GM15510 (cell line): ENCODE measurements around the gene EHMT2.

ENCODE experiments used
- POLR2A ChIP-seq: IDR thresholded peaks from 3 replicates; pipeline ENCODE4 v1.6.1; 2011; ENCODE audit warnings: borderline replicate concordance; ENCODE audit not compliant: insufficient read length; ENCODE audit errors: extremely low read depth

EHMT2 gene

DNA sequence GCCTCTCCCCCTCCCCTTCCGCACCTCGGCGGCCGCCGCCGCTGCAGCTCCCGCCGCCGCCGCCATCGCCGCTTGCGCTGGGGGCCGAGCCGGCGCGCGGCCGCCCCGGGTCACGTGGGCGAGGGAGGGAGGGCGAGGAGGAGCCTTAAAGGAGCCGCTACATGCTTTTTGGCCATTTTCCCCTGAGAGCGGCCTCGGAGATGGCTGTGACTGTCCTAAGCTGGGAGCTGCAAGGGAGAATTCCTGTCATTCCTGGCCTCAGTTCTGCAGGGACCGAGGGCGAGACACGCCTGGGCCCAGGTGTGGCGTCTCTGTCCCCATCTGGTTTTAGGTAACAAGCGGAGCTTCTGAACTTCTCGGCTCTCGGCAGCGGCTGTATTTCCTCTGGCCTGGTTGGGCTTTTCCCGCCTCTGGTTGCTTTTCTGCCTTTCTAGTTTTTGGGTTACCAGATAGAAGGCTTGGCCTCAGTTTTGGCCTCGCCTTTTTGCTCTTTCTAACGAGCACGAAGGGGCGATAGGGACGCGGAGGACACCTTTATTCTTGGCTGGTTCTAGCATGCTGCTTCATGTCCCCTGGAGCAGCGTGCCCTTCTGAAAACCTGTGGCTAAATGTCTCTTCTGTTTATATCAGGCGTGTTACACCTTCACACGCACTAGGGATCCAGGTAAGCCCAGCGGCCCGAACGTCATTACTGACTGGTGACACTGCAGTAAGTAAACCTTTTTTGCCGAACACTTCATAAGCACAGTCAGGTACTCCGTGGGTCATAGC lies at the start of gene EHMT2:
Gene EHMT2, minus strand, starts transcription at position 87 of the 771 bp plus-strand sequence. Its CDS starts 21 bp downstream, at position 66.
- peak; percentile 75 for TF ChIP-seq POLR2A

DNA sequence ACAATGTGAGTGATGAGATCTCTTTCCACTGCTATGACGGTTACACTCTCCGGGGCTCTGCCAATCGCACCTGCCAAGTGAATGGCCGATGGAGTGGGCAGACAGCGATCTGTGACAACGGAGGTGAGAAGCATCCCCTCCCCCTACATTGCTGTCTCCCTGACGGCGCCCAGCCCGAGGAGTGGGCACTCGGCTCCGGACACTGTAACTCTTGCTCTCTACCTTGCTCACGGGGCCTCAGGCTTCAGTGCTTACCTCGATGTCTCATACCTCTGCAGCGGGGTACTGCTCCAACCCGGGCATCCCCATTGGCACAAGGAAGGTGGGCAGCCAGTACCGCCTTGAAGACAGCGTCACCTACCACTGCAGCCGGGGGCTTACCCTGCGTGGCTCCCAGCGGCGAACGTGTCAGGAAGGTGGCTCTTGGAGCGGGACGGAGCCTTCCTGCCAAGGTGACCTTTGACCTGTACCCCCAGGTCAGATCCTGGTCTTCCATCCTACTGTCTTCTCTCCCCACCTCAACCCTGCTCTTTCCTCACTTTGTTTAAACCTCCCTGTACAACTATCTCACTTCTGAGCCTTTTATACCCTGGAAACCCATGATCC lies 49.7 kb upstream of the EHMT2 start:
- no peak for TF ChIP-seq POLR2A

- TF ChIP-seq POLR2A, result no peak
These were observed 48.9 kb upstream of the EHMT2 start for GRCh38 chr6:31946370-31946885.

DNA sequence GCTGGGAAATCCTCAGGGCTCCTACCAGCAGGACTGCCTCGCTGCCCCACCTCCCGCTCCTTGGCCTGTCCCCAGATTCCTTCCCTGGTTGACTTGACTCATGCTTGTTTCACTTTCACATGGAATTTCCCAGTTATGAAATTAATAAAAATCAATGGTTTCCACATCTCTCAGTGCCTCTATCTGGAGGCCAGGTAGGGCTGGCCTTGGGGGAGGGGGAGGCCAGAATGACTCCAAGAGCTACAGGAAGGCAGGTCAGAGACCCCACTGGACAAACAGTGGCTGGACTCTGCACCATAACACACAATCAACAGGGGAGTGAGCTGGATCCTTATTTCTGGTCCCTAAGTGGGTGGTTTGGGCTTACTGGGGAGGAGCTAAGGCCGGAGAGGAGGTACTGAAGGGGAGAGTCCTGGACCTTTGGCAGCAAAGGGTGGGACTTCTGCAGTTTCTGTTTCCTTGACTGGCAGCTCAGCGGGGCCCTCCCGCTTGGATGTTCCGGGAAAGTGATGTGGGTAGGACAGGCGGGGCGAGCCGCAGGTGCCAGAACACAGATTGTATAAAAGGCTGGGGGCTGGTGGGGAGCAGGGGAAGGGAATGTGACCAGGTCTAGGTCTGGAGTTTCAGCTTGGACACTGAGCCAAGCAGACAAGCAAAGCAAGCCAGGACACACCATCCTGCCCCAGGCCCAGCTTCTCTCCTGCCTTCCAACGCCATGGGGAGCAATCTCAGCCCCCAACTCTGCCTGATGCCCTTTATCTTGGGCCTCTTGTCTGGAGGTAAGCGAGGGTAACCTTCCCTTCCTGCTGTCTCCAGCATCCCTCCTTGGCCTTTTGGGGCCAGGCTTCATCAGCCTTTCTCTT lies 48.2 kb upstream of the EHMT2 start, which contains the start of gene CFB:
Gene CFB, plus strand, starts transcription at position 589 of the 863 bp plus-strand sequence. Its CDS starts 127 bp downstream, at position 716.
- no peak for TF ChIP-seq POLR2A

- TF ChIP-seq POLR2A, result no peak
These were observed 47.6 kb upstream of the EHMT2 start for GRCh38 chr6:31945154-31945506.

- no peak for TF ChIP-seq POLR2A
These were observed 46.2 kb upstream of the EHMT2 start for GRCh38 chr6:31943742-31944141.

DNA sequence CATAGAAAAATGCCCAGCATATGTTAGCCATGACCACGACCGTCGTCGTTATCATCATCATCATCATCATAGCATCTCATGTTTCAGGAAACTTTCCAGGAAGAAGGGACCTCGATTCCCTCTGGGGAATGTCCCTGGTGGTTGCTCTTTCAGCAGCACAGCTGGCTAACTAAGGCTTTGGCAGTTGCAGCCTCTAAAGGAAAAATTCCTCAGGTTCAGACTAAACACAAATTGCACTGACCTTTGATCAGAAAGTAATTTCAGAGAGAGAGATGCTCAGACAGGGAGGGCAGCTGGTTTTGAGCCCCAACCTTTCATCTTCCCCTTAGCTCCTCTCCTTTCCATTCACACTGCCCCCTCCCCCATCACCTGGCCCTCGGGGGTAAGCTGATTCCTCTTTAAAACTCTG lies 42.8 kb upstream of the EHMT2 start:
- TF ChIP-seq POLR2A, result no peak

- TF ChIP-seq POLR2A, result no peak
These were observed 38.3 kb upstream of the EHMT2 start for GRCh38 chr6:31935823-31936222.

GRCh38 chr6:31935021-31935420 lies 37.5 kb upstream of the EHMT2 start:
- TF ChIP-seq POLR2A, result no peak

GRCh38 chr6:31933537-31933936 lies 36.0 kb upstream of the EHMT2 start:
- no peak for TF ChIP-seq POLR2A

DNA sequence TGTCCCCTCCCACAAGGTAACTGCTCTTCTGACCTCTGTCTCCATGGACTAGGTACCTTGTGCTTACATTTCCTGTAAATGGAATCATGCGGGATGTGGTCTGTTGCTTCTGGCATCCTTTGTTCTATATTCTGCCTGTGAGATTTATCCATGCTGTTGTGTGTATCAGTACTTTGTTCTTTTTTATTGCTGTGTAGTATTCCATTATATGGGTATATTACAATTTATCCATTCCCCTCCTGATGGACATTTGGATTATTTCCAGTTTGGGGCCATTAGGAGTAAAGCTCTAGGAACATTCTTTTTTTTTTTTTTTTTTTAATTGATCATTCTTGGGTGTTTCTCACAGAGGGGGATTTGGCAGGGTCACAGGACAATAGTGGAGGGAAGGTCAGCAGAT lies 33.5 kb upstream of the EHMT2 start:
- TF ChIP-seq POLR2A, result no peak

- TF ChIP-seq POLR2A, result no peak
These were observed 31.1 kb upstream of the EHMT2 start for GRCh38 chr6:31928672-31928939.

DNA sequence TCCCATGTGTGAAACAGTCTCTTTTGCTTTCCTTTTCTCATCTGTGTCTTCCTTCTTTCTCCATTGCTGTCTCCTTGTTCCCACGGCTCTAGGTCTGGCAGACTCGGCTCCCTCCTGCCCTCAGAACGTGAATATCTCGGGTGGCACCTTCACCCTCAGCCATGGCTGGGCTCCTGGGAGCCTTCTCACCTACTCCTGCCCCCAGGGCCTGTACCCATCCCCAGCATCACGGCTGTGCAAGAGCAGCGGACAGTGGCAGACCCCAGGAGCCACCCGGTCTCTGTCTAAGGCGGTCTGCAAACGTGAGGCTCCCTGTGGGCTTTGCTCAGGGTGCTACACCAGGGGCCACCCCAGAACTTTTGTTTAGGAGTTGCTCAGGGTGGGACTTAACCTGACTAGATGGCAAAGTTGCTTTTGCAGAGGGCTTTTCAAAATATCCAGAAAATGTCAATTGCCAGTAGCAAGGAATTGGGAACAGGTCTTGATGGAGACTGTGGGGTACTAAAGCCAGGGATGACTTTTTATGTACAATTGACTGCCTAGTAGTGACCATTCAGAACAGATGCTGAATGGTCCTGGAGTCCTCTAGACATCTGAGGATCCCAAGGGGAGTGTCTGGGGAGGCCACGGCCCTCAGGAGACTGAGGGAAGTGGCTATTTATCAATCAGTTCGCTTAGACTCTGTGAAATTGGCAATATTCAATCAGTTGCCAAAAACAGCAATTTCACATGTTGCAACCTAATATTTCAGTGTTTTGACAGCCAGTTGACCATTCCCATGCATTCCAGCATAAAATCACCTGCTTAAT lies 30.6 kb upstream of the EHMT2 start:
- TF ChIP-seq POLR2A, result no peak

GRCh38 chr6:31927242-31927862 lies 29.9 kb upstream of the EHMT2 start, which contains the start of gene C2:
Gene C2, plus strand, starts transcription at chr6:31927717. Its CDS starts 36 bp downstream, at chr6:31927753.
- TF ChIP-seq POLR2A, result no peak
